Rectal smooth muscle tissue (tissue), 1 donor: ENCODE results near the gene LTF.
"Not testable (repeated sequence)": the region's sequence is repeated elsewhere in the genome, so short reads cannot be mapped to it uniquely, and the experiment has no call there.

Experiments used
- H3K27ac ChIP-seq: one replicate; pipeline ENCODE4 v1.7.0; 2013; ENCODE audit warnings: low read depth, low read length, inconsistent platforms
- H3K27me3 ChIP-seq: one replicate; pipeline ENCODE4 v1.7.0; 2013; ENCODE audit warnings: low read length; ENCODE audit not compliant: control insufficient read depth, insufficient read depth
- H3K36me3 ChIP-seq: one replicate; pipeline ENCODE4 v1.7.0; 2013; ENCODE audit warnings: low read length; ENCODE audit not compliant: control insufficient read depth, insufficient read depth
- H3K4me1 ChIP-seq: one replicate; pipeline ENCODE4 v1.7.0; 2013; ENCODE audit warnings: low read length; ENCODE audit not compliant: control insufficient read depth, insufficient read depth
- H3K4me3 ChIP-seq: one replicate; pipeline ENCODE4 v1.7.0; 2013; ENCODE audit warnings: low read length
- H3K9ac ChIP-seq: one replicate; pipeline ENCODE4 v1.7.0; 2013; ENCODE audit warnings: low read length

Gene LTF

DNA sequence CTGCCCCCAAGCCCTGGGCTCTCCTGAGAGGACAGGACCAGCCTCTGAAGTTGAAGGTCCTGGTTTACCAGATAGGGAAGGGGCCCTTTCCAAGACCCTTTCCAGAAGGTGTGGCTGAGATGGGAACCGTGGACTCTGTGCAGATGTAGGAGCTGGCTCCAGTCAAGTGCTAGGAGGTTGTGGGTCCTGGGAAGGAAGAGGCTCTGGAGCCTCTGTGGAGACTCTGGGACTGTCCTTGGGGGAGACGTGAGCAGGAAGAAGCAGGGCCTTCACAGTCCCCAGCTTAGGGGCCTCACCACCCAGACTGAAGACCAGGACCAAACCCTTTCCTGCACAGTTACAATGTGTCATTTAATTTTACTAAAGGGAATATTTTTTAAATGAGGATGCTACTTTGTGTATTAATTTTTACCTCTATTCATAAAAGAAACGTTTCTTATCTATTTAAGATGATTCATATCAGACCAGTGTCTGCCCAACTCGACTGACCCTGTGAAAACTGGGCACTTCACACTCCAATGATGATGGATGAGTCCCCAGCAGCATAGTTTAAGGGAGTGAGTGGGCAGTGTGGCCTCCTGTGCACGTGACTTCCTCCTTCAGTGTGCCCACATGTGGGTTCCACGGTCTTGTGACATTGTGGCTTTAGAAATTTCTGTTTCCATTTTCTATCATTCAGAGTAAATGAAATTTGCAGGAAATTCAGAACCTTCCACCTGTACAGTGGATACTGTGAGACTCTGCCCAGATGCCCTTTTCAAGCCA, 68.8 kb downstream of the LTF start:
- Histone ChIP-seq H3K4me1 (no peaks in the 10 kb centered on the region), H3K9ac (no peak overlapping the region), H3K4me3 (no peak overlapping the region), H3K27me3 (no peaks in the 10 kb centered on the region), H3K27ac (no peak overlapping the region), H3K36me3 (no peaks in the 10 kb centered on the region)

DNA sequence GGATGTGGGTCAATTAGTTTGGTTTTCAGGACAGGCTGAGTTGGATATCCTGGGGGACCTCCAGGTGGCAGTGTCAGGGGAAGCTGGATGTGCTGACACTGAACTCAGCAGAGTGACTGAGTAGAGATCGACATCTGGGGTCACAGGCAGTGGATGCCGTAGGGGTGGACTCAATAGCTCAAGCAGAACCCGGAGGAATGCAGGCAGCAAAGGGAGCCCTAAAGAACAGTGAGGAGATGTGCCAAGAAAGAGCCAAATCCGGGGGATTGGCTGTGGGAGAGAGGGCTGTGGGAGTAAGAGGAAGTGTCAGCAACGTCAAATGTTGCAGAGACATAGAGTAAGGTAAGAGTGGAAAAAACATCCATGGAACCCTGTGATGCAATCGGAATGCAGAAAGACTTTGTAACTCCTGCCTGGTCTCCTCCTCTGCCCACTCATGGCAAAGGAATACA, 69.5 kb downstream of the LTF start:
- H3K4me3 ChIP-seq, result no peak overlapping the region
- no peak overlapping the region for H3K27ac ChIP-seq
- no peaks in the 10 kb centered on the region for H3K27me3 ChIP-seq
- H3K9ac ChIP-seq, result no peak overlapping the region
- H3K4me1 ChIP-seq, result no peaks in the 10 kb centered on the region
- no peaks in the 10 kb centered on the region for H3K36me3 ChIP-seq

DNA sequence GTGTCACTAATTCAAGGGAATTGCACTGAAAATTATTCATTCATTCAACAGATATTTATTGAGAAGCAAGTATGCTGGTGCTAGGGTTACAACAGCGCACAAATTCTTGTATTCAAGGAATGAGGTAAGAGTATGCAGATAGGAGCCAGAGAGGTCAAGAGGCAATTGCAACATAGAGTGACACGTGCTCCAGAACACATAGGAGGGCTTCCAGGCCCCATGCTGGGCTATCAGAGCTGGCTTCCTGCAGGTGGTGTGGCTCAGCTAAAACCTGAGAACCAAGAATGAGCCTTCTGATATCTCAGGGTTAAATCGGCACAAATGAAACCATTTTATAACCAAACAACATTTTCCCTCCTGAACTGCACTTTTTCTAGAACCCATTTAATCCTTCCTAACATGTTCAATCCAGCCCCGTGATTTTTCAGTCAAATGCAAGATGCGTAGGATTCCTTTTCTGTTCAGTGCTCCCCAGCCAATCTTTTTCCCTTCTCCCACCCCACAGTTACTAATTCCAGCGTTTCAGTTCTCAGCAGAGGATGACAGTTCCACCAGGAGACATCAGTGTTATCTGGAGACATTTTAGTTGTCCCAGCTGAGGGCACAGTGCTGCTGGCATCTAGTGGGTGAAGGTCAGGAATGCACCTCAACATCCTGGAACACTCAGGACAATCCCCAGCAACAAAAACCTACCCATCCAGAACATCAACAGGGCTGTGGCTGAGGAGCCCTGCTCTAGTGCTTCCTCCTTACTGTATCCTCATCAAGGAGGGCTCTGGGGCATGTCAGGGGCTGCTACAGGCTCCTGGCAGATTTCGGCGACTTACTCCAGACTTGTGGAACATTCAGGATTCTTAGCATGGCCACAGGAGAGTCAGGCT, 70.9 kb downstream of the LTF start:
- H3K9ac ChIP-seq, result no peak overlapping the region
- H3K4me1 ChIP-seq, result no peaks in the 10 kb centered on the region
- H3K27me3 ChIP-seq, result no peaks in the 10 kb centered on the region
- no peak overlapping the region for H3K27ac ChIP-seq
- no peak overlapping the region for H3K4me3 ChIP-seq
- no peaks in the 10 kb centered on the region for H3K36me3 ChIP-seq

DNA sequence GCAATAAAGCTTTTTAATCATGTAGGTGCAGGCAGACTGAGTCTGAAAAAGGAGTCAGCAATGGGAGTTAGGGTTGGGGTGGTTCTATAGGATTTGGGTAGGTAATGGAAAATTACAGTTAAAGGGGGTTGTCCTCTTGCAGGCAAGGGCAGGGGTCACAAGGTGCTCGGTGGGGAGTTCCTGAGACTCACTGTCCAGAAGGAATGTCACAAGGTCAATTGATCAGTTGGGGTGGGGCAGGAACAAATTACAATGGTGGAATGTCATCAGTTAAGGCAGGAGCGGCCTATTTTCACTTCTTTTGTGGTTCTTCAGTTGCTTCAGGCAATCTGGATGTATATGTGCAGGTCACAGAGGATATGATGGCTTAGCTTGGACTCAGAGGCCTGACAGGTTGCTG, 71.7 kb downstream of the LTF start:
- Histone ChIP-seq H3K27ac (no peak overlapping the region), H3K9ac (no peak overlapping the region), H3K27me3 (no peaks in the 10 kb centered on the region), H3K4me3 (no peak overlapping the region), H3K4me1 (no peaks in the 10 kb centered on the region), H3K36me3 (no peaks in the 10 kb centered on the region)

DNA sequence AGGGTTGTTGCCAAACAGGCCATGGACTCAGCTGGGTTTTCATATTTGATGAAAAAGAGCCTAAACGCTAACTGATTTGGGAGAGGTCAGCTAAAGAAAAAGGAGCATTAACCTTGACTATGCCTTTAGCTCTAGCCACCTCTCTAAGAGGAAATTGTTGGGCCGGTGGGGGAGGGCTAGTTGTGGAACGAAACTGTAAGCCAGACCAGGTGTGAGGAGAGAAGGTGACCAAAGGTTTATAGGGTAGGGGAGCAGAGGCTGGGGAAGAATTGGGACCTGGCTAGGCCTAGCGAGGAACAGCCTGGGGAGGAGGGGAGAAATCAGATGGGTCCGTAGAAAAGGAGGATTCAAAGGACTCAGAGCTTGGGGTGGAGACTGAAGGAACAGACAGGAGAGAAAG, 73.2 kb downstream of the LTF start:
- not testable (repeated sequence) for H3K4me1 ChIP-seq, H3K27me3 ChIP-seq, H3K27ac ChIP-seq, H3K9ac ChIP-seq, H3K4me3 ChIP-seq, H3K36me3 ChIP-seq

DNA sequence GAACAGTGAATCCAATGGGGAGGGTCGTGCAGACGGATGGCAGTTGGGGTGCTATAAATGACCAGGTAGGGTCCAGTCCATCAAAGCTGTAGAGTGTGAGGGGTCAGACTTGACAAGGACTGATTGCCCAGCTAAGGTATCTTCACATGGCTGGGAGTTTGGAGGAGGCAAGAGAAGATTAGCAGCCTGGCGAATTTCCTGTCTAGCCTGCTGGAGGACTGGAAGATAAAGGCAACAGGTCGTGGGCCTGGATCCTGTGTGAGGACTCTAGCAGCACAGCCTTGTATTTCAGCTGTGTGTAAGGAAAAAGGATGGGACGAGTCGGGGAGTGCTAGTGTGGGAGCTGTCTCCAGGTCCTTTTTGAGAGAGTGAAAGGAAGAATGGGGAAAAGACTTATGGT, 75.4 kb downstream of the LTF start:
- Histone ChIP-seq H3K4me1 (no peaks in the 10 kb centered on the region), H3K27ac (no peak overlapping the region), H3K4me3 (no peak overlapping the region), H3K36me3 (no peaks in the 10 kb centered on the region), H3K27me3 (no peaks in the 10 kb centered on the region), H3K9ac (no peak overlapping the region)

DNA sequence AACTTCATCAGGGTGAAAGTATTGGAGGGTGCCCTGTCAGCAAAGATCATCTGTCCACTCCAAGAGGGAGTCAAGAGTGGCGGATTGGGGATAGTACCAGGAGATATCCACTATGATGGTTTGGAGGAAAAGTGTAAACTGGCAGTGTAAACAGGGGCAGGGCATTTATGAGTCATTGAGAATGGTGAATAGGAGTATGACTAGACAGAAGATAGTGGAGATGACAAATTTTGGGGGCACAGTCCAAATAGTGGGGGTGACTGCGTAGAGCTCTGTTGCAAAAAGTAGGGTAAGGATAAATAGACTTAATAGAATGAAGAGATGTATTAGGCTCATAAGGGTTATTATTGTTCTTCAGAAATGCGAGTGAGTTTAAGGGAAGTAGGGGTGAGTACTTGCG, 75.9 kb downstream of the LTF start:
- H3K4me1 ChIP-seq, H3K27ac ChIP-seq, H3K27me3 ChIP-seq, H3K36me3 ChIP-seq, H3K9ac ChIP-seq, H3K4me3 ChIP-seq: not testable (repeated sequence)

DNA sequence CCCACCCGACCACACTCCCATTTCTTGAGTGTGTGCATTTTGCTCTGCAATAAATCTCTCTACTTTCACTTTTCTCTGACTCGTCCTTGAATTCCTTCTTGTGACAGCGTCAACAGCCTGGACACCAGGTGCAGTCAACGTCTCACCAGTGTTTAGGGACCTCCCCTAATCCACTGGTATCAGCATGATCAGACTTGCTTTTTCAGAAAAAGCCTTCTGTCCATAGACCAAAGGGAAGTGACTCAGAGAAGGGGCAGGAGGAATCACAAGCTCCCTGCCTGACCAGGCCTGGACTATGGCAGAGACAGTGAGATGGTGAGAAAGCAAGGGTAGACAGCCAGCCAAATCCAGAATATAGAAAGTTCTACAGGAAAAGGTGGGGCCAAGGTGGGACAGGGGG, 78.5 kb downstream of the LTF start:
- Histone ChIP-seq H3K27ac (no peak overlapping the region), H3K36me3 (no peaks in the 10 kb centered on the region), H3K27me3 (no peaks in the 10 kb centered on the region), H3K4me3 (no peak overlapping the region), H3K9ac (no peak overlapping the region), H3K4me1 (peaks cover 1% of the 10 kb centered on the region)
